Activated T-cell treated with anti-CD3 and anti-CD28 coated beads, Interleukin-2, amount 50 U/mL, for 1 hour (primary cell): ENCODE results near the gene ACRBP.

ENCODE experiments used
- DNase-seq: peaks from one replicate; pipeline ENCODE4 v3.0.0-alpha.2; 2020

ACRBP gene

DNA sequence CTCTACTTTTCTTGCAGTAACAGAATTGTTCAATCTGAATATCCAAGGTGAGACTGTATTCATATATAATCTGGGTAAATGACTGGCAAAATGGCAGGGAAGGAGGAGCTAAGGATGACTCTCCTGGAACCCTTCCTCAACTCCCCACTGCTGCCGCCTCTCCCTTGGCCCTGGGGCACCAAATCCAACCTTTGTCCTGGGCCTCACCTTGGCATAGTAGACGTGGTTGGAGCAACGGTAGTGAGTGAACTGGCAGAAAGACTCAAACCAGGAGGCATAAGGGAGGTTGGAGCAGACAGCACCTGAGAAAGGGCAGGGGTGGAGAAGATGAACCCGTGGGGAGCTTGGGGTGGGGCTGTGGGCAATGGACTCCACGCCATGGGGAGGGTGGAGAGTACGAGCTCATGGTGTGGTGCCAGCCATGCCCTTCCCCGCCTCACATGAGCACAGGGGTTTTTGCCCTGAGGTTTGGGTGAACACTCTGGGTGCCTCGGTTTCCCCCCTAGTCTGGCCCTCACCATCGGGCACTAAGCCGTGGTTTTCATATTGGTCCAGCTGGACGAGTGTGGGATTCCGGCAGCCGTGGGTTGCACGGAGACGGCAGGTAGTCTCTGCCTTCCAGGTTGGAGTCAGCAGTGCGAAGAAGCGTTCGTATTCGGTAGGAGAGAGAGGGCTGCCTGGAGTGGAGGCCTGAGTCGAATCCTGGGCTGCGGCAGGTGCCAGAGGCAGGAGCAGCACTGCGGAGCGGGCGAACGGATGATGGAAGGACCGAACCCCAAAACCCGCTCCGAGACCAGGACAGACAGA, 753 bp downstream of the ACRBP start:
- no peak for DNase-seq

DNA sequence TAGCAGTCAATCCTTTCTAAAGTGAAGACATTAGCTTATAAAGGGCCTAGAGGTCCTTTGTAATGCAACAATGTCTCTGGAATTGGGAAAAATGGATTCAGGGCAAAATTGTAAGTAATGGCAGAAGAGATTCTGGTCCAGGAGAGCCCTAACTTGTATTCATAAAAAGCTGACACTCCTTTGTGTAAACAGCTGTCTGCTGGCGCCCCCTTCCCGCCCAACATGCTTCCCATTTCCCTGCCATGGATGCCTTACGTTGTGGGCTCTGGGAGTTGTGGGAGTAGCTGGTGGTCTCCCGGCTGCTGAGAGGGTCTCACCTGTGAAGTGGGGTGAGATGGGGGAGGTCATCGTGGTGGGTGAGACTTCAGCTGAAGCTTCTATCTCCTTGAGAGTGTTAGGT, 2.3 kb downstream of the ACRBP start:
- no peak for DNase-seq

DNA sequence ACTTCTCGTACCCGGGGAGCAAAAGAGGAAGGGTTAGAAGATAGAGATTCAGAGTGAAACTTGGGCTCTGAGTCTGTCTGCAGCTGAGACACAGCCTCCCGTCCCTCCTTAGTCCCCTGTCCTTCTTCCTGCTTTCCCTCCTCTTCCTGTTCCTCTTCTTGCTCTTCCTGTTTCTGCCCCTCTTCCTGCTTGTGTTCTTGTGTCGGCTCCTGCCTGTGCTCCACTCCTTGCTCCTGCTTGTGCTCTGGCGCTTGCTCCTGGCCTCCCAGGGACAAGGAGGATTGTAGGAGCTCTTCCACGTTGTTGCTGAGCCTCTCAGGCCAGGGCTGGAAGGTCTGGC, 3.0 kb downstream of the ACRBP start:
- DNase-seq, result no peak

DNA sequence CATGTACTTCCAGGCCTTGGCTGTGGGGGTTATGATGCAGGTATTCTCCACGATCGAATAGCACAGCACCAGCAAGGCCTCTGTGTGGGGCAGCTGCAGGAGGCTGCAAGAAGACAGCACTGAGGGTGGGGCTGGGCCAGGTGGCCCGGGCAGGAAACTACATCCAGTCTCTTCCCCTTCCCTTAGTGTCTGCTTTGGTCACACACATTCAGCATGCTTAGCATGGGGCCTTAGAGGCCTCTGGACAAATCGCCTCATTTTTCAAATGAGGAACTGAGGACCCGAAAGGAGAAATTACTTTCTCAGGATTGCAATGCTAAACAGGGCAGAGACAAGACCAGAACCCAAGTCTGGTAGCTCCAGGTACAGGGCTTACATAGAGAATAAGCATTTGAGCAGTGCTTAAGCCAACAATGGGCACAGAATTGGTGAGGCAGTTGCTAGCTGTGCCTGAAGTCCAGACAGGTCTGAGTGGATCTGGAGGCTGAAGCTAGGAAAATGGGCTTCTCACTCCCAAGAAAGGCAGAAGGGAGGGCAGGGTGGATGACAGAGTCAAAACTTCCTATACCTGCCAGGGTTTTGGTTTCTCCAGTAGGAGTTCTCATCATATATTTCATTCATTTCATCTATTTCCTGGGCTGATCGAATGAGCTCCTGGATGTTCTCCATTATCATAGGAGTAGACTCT, 3.5 kb downstream of the ACRBP start:
- DNase-seq, result no peak

DNA sequence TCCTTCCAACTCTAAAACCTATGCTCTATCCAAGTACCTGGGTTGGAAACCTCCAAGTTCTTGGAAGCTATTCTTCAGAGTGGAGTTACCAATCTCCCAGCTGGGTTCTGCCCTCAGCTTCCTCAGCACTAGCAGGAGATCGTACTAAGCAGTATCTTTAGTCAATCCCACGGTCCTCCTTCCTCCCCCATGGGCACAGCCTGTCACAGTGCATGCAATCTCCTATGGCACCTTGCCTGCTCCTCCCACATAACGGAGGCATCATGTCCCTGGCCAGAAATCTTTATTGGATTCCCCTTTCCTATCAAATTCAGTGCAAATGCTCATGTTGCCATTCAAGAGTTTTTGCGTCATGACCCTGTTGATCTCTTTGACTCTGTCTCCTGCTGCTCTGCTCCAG, 6.1 kb downstream of the ACRBP start:
- no peak for DNase-seq

DNA sequence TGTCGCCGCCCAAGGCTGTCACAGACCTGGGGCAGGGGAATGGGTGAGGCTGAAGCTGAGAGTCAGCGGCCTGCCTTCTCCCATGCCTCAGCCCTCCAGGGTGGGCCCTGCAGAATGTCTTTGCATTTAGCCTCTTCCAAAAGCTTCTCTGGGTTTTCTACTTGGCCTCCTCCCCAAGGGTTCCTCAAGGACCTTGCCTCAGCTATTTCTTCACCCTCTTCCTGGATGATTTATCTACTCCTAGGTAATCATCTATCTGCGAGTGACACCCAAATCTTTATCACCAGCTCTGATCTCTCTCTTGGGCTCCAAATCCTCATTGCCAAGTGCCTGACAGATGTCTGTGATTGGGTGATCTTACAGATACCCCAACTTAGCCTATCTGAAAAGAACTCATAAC, 6.7 kb downstream of the ACRBP start:
- DNase-seq, result no peak

DNA sequence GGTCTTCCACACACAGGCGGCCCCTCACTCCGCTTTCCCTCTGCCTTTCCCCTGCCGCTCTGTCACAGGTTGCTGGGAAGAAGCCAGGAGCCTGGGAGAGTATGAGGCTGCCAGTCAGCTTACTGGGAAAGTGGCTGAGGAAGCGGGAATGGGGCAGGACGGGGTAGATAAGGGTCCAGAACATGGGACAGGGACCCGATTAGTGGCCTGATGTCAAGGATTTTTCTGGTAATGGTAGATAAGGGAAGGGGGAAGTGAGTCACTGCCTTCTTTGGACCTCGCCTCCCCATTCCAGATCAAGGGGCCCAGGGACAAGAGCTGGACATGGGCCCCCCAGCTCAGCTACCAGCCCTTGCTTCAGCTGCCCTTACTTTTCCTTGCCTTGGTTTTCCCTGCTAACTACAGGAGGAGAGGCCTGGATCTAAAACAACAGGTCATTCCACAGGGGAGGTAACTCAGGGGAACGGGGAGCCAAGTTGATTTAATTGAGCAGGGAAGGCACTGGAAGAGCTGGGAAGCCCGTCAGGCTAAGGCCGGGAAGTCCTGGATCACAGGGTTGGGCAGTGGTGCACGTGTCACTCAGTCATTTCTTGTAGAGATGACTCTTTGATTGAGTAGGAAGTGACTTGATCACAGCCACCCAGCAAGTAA, 8.0 kb downstream of the ACRBP start:
- DNase-seq, result no peak

DNA sequence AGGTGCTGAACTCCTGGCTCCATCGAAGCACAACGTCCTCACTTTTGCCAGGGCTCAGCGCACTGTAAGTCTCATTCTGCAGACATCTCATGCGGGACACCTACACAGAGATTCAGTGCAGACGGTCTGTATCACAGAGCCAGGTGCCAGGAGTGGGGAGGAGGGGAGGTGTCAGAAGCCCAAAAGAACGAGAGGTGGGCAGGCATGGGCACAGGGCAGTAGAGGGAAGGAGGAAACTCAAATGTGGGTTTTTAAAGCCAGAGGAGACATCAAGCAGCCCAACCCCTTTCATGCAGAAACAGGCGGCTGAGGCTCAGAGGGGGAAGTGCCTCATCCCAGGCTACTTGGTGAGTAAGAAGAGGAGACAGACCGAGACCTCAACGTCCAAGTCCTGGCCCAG, 8.9 kb downstream of the ACRBP start:
- DNase-seq, result no peak

DNA sequence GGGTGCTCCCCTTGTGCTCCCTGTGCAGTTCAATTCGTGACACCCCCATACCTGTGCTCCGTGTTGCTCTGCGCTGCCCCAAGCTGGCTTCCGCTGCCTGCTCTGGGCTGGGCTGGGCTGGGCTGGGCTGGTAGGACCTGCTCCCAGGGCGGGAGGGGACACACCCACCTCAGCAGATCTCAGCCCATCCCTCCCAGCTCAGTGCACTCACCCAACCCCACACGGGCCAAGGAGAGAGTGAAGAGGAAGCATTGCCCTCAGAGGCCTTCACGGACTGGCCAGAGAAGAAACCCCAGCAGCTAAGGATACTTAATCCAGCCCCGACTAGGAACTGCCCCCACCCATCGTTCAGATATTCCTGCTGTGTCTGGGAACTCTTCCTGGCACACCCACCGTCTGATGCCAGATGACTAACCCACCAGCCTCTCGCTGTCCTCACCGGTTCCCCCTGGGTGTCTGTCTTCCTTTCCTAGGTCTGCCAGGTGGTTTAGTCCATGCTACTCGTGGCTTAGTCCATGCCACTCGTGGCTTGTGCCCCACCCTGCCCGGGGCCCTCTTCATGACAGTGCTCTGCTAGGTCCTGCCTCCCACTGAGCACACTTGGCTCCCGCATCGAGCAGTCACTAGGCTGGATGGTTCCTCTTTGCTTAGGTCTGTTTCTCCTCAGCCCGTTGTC, 11.2 kb downstream of the ACRBP start, which contains the start of gene LPAR5:
Gene LPAR5 (minus strand): TSS at position 104 of the 676 bp plus-strand sequence. CDS start 14,711 bp downstream, outside the sequence.
- no peak for DNase-seq

DNA sequence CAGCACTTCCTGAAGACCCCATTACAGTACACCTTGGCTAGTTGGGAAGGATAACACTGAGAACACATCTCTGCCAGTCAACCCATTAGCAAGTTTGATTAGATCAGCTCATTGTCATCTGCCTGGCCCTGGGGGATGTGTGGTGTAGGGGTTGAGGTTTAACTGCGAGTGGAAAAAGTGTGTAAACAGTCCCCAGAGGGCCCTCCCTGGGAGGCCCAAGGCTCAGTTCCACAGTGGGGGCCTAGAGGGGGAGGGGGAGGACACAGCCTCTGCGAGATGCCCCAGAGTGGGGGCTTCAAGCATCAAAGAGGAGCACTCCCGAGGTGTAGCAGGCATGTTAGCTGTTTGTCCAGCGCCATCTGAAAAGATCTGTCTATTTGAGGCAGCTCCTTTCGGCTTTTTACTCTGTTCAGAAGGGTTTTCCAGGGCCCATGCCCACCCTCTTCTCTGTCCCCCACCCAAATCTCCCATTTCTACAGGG, 11.8 kb downstream of the ACRBP start:
- peak; percentile 54 for DNase-seq

DNA sequence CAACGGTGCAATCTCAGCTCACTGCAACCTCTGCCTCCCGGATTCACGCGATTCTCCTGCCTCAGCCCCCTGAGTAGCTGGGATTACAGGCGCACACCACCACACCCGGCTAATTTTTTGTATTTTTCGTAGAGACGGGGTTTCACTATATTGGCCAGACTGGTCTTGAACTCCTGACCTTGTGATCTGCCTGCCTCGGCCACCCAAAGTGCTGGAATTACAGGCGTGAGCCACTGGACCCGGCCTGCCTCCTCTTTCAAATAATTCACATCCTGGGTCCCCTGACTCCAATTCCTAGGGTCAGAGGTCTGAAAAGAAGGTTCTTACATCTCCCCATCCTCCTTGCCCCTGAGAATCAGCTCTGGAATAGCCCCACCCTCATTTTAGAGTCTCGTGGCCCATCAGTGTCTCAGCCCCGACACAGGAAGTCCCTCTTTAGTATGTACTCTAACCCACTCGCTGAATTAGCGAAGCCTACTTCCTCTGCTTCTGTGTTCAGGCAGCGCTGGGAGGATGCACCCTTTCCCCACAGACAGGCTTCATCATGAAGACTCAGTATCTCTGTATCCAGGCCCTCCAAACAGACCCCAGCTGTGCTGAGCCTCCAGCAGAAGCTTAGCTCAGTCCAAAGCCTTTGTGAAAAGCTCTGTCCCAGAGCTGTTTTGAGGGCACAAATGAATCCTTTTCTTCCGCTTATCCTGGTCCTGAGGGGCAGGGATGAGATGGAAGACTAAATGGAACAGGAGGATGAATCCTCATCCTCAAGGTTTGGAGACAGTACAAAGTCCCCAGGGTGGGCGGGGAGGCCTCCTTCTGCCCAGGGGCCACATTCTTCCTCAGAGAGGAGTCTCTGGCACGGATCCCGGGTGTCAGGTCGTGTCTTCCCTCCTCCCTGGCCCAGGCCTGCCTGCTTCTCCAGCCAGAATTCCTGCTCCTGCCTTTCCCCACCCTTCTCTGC, 14.9 kb downstream of the ACRBP start:
- DNase-seq, result peak; percentile 56

DNA sequence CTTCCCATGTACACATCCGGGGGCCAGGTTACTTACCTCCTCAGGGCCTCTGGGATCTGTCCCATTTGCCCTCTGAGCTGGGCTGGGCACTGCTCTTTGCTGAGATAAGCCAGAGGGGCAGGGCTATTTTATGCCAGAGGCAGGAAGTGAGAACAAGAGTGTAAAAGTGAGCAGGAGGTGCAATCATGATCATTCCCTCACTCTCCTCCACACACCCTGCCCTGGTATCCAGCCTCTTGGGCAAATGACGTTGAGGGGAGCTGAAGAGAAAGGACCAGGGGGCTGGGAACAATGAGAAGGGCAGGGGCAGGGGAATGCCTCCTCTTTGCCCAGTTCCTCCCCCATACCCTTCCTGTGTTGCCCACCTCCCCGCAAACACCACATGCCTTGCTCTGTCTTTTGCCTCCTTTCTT, 15.7 kb downstream of the ACRBP start:
- DNase-seq, result no peak

DNA sequence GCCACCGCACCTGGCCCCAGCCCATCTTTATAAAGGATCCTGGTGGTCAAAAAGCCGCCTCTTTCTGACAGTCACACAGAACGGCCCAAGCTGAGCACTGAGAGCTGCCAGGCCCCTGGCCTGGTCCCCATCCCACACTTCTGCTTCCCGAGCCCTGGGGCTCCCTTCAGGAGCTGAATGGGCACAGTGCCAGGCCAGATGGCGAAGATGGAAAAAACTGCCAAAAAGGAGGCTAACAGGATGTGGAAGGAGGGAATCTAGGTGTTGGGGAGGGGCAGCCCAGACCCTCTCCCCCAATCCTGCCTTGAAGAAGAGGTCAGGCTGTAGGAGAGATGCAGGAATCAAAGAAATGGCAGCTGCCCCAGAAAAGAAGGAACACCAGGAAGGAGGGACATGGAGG, 16.5 kb downstream of the ACRBP start:
- no peak for DNase-seq

DNA sequence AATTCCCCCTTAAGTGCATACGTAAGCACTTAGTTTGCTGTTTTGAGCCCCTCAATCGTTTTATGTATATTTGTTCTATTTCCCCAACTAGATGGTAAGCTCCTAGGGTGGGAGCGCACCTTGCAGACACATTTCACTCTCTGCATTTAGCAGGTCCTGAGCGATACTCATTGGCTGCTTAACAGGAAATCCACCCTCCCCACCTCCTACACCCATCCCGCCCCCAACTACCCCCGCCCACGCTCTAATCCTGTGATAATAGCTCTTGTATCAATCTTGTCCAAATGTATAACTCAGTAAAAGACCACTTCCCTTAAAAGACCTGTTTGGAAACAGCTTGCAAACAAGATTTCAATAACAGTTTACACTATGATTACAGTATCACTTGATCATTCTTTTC, 19.6 kb downstream of the ACRBP start:
- DNase-seq, result no peak

DNA sequence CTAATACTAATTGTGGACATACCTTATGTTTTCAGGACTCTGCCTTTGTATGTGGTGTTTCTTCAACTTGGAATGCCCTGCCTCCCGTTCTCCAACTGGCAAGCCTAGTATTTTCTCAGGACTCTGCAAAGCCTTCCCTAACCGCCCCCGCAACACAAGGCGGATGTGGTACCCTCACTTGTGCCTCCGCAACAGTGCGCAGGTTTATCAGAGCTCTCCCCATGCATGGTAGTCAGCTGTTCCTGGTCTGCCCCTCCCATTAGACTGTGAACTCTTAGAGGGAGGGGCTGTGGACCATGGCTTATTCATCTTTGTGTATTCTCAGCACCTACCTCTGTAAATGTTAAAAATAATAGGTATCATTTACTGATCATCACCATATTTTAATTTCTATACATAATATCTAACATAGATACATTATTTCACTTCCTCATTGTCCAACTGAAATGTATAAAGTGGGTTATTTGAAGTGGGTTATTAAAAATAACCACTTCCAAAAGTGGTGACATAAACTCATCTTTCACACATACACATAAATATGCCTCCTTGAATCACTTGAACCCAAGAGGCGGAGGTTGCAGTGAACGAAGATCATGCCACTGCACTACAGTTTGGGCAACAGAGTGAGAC, 20.5 kb downstream of the ACRBP start:
- DNase-seq, result no peak

DNA sequence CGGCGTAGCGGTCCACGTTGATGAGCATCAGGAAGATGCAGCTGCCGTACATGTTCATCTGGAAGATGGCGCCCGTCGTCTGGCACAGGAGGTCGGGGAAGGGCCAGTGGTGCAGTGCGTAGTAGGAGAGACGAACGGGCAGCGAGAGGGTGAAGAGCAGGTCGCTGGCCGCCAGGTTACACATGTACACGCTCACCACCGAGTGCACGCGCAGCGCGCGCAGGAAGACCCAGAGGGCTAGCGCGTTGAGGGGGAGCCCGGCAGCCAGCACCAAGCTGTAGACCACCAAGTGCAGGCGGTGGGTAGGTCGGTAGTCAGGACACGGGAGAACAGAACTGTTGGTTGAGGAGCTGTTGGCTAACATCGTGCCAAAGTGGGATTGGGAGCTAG, 26.4 kb downstream of the ACRBP start:
- no peak for DNase-seq

DNA sequence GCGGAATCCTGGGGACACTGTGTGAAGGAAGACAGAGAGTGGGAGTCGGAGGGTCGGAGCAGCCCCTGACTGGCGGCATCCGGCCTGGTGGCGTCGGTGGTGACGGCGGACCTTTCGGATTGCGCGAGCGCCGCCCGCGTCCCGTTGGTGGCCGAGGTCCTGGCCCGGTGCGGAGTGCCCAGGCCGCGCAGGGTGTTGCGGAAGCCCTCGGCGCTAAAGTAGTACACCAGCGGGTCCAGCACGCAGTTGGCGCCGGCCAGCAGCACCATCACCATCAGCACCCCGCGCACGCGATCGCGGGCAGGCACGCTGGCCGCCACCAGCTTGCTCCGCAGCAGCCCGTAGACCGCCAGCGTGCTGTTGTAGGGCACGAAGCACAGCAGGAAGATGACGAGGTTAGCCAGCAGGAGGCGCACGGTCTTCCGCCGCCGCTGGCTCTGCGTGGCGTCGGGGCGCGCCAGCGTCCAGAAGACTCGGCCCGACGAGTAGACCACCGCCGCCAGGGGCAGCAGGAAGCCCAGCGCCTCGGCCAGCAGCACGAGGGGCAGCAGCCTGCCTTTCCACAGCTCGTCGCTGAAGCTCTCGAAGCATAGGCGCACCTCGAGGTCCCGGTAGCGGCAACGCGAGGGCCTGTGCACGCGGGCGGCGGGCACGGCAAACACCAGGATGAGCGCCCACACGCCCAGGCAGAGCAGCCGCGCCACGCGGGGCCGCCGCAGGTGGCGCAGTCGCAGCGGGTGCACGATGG, 26.9 kb downstream of the ACRBP start:
- peak; percentile 67 for DNase-seq

DNA sequence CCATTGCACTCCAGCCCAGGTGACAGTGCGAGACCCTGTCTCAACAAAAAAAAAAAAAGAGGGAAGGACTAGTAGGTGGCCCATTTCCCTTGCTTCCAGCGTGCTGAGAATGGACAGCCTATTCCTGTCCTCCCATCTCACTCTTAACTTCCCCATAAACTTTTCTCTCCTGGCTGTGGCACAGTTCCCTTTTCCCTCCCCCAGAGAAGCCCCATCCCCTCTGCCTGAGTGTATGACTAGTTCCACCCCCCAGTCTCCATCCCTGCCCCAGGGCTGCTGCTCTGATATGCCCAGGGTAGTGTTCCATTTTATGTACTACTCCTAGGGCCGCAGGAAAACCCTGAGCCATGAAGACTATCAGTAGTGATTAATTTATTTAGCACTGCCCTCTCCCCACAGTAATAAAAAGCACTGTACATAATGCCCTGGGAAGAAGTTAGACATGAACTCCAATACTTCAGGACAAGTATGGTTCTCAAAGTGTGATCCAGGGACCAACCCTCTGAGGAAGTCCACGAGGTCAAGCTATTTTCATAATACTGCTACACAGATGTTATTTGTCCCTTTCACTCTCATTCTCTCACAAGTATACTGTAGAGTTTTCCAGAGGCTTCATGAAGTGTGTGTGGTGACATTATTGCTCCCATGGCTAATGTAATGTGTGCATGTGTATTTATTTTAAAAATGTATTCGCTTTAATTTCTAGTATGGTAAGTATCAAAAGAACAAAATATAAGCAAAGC, 28.6 kb downstream of the ACRBP start:
- DNase-seq, result no peak

DNA sequence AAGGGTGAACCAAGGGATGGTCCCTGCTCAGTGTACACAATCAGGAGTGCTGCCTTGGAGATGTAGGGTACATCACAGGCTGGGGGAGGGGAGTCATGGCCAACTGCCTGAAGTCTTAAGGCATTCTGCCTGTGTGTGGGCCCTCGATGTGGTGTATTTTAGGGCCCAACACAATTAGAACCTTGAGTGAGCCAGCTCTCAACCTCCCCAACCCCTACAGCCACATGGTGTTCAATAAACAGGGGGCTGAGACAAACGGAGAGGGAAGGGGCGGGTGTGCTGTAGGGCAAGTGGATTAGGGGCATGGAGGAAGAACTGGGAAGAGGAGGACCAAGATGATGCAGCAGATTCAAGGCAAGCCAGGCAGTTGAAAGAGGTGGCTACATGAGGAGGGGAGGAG, 31.4 kb downstream of the ACRBP start:
- DNase-seq, result no peak

DNA sequence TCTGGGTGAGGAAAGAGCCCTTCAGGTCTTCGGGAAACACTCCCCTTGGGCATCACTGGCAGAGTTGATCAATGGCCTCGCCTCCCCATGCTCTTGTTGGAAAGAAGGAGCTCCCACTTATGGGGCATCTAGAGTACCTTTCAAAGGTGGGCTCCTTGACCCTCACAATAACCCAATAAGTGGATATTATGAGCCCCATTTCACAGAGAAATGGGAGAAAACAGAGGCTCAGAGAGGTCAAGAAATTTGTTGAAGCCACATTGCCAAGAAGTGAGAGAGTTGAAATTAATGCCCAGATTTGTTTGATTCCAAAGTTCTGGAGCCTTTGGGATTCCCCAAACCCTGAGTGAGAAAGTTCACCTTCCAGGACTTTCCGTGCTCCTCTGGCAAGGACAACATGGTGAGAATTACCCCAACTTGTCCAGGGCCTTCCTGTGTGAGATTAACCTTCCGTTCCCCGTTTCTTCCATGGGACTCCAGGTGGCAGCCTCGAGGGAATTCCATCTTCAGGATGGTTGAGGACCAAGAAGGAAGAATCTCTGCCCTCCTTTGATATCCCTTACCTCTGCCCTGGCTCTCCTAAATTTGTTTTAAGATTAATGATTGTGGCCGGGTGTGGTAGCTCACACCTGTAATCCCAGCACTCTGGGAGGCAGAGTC, 32.6 kb downstream of the ACRBP start:
- no peak for DNase-seq
